Transverse colon (tissue), 4 donors: Measurements from ENCODE around the gene UBLCP1. TPM values are rescaled to one million over a fixed set of nuclear protein-coding genes. Genes with fewer than 3 reads are reported as not detected.

Experiments used
- DNase-seq: peaks from one replicate; pipeline ENCODE4 v3.0.0-alpha.2; 2019
- H3K27ac ChIP-seq, 4 donors: fragments of 200-600 bp; sonication (generic); 2 replicates each; pipeline ENCODE4 v1.5.1; 2016 to 2018; ENCODE audit warnings: inconsistent platforms in 4 of 4
- H3K27me3 ChIP-seq: fragments of 200-600 bp; sonication (generic); 2 replicates; pipeline ENCODE4 v1.5.1; 2017; ENCODE audit warnings: inconsistent platforms
- H3K36me3 ChIP-seq, 4 donors: fragments of 200-600 bp; sonication (generic); 2 replicates each; pipeline ENCODE4 v1.5.1; 2017 to 2019; ENCODE audit warnings: inconsistent platforms in 4 of 4
- H3K4me1 ChIP-seq, 4 donors: fragments of 200-600 bp; sonication (generic); 2 replicates each; pipeline ENCODE4 v1.5.1; 2017 to 2020; ENCODE audit warnings: inconsistent platforms in 4 of 4
- H3K4me3 ChIP-seq, 4 donors: fragments of 200-600 bp; sonication (generic); 1 replicate in 1 of 4; 2 replicates in 3 of 4; pipeline versions ENCODE4 v1.5.1 to v1.6.1; 2017 to 2019; ENCODE audit warnings: inconsistent platforms in 4 of 4
- H3K9me3 ChIP-seq, 2 donors: fragments of 200-600 bp; sonication (generic); 2 replicates each; pipeline ENCODE4 v1.5.1; 2017 to 2019; ENCODE audit warnings: inconsistent platforms in 2 of 2
- EP300 ChIP-seq: sonication (generic); formaldehyde crosslinking; IDR thresholded peaks from one replicate; pipeline ENCODE4 v1.6.1; 2017; ENCODE audit warnings: antibody characterized with exemption, low read depth
- POLR2A ChIP-seq: fragments of 450-650 bp; IDR thresholded peaks from one replicate; pipeline ENCODE4 v1.6.1; 2016; ENCODE audit warnings: antibody characterized with exemption, mild to moderate bottlenecking, moderate library complexity
- POLR2AphosphoS5 ChIP-seq, 3 donors: sonication (generic); formaldehyde crosslinking; IDR thresholded peaks; one replicate each; pipeline ENCODE4 v1.6.1; 2016; ENCODE audit warnings: antibody characterized with exemption in 3 of 3
- WGBS, 2 donors: methylation state at CpG; one replicate each; pipeline ENCODE4 v1.1.5; 2018; ENCODE audit warnings: low coverage in 1 of 2; 5-methylcytosine and 5-hydroxymethylcytosine counted together
- in situ Hi-C, 4 donors: fragments of 200-750 bp; cut with MboI; loops; one replicate each; pipeline versions ENCODE4 v1.15.0 to v1.15.1; 2017; ENCODE audit warnings: low sequenced_read_pairs in 3 of 4, low pct_ligation_motif_present in 1 of 4, low pct_unique_long_range_greater_than_20kb in 1 of 4
- intact Hi-C: fragments of 100-400 bp; cut with DNase I; formaldehyde crosslinking; loops from one replicate; pipeline ENCODE4 v1.15.1; 2023; ENCODE audit warnings: low total_unique reads
- total RNA-seq, 4 donors: library from RNA; depleted of rRNA; stranded (reverse); fragments of >200 nt; gene quantifications; one replicate each; pipeline ENCODE4 v1.1.0, GENCODE V29; 2016
- TF ChIP-seq, protein P1 (sequence below), 5 experiments: fragments of 200-600 bp in 3 of 5; fragments of 450-650 bp in 2 of 5; sonication (generic) in 3 of 5; IDR thresholded peaks; 1 replicate in 2 of 5; 2 replicates in 3 of 5; pipeline ENCODE4 v1.5.1; 2016 to 2017; ENCODE audit warnings: antibody characterized with exemption in 5 of 5, inconsistent platforms in 3 of 5, mild to moderate bottlenecking in 2 of 5, moderate library complexity in 1 of 5

Gene UBLCP1, protein sequence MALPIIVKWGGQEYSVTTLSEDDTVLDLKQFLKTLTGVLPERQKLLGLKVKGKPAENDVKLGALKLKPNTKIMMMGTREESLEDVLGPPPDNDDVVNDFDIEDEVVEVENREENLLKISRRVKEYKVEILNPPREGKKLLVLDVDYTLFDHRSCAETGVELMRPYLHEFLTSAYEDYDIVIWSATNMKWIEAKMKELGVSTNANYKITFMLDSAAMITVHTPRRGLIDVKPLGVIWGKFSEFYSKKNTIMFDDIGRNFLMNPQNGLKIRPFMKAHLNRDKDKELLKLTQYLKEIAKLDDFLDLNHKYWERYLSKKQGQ
- 10 to 100 TPM in 1 of 4 donors, 1 to 10 TPM in 3; 2.2 to 15.2 (median 8.8) TPM for total RNA-seq

DNA sequence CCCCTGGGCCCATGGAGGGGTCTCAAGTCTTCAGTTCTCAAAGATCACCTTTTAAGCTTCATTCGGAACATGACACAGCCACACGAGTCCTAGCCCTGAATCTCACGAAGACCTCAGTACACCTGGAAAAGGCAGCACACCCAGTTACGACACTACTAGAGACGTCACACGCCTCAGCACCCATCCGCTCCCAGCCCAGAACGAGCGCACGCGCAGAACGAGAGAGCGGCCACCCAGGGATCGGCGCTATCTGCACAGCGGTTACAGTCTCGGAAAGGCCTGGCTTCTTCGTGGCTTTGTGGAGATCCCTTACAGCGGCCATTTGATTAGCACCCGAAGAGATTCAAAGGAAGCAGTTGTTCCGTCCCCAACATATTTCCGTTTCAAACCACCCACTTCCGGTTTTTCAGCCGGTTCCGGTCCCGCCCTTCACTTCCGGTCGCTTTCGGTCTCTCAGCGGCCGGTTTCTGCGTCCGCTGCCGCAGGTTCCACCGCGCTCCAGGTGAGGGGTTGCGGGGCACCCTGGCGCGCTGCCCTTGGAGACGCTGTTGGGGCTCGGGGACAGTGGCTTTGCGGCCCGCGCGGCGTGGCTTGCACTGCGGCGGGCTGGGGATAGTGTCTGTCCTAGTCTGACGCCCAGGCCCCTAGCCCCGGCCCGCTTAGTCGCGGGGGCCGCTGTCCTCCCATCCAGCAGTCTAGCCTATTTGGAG lies at the start of gene UBLCP1:
UBLCP1 (plus strand) TSS at position 432 of the 710 bp plus-strand sequence. CDS start 5,626 bp downstream, outside the sequence.
- Histone ChIP-seq H3K27me3 (no peaks in the 10 kb centered on the region), H3K9me3 (no peaks in the 10 kb centered on the region), H3K4me1 (peaks cover 5 to 22% (median 12%) of the 10 kb centered on the region in 4 donors), H3K4me3 (peak within 1 kb of the TSS; percentile 77 to 97 (median 92)), H3K27ac (peak within 1 kb of the TSS; percentile 86 to 93 (median 90)), H3K36me3 (no peaks in the 10 kb centered on the region)
- in situ Hi-C loops (loop anchor here in 2 of 4 donors (10.0 to 25.0 kb wide), 2 partner anchors 101 to 108 kb away; no protein-coding TSS in a partner anchor), intact Hi-C loops (loop anchor here (5.0 to 10.0 kb wide), 2 partner anchors 56 to 108 kb away; partner anchors contain the start of gene RNF145)
- 0 to 1% methylated on average over 2 to 54 of the region's 54 CpGs for WGBS, 2 donors
- peak; percentile 44 for TF ChIP-seq POLR2A
- TF ChIP-seq EP300, result no peak
- peak in 2 of 3 donors; percentile 74 to 79 for TF ChIP-seq POLR2AphosphoS5 (IDR thresholded peaks at IDR 0.05)
- TF ChIP-seq, protein P1, sequence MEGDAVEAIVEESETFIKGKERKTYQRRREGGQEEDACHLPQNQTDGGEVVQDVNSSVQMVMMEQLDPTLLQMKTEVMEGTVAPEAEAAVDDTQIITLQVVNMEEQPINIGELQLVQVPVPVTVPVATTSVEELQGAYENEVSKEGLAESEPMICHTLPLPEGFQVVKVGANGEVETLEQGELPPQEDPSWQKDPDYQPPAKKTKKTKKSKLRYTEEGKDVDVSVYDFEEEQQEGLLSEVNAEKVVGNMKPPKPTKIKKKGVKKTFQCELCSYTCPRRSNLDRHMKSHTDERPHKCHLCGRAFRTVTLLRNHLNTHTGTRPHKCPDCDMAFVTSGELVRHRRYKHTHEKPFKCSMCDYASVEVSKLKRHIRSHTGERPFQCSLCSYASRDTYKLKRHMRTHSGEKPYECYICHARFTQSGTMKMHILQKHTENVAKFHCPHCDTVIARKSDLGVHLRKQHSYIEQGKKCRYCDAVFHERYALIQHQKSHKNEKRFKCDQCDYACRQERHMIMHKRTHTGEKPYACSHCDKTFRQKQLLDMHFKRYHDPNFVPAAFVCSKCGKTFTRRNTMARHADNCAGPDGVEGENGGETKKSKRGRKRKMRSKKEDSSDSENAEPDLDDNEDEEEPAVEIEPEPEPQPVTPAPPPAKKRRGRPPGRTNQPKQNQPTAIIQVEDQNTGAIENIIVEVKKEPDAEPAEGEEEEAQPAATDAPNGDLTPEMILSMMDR (IDR thresholded peaks at IDR 0.05), result no peak
- peak; percentile 85 for DNase-seq

DNA sequence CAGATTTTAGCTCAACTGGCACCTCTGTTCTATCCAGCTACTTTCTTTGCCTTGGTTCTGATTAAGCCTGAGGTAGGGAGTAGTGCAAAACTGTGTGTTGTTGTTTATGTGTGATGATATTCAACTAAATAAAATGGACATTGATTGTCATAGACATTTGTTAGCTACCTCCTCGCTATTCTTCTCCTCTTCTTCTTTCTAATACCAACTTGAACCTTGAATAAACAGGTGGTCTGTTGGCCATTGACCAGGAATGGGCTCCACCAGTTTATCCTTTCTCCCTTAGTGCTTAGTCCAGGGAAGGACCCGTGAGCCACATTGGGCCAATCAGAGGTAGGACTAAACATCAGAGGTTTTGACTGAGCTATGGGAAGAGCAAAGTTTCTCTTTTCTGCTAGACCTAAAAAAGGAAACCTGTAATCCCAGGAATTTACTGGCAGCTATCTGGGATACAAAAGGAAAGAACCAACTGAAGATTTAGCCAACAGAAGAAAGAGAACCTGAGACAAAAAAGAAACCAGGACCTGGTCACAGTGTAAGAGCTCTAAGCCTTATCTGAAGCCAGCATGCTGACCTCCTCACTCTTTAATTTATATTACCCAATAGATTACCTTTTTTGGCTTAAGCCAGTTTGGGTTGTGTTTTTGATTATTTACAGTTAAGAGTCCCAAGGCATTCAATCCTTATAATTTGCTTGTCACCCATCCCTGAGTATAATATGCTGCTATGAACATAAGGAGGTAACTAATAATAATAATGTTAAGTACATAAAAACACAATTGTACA lies 48.4 kb upstream of the UBLCP1 start:
- no peak for DNase-seq
- Histone ChIP-seq H3K36me3 (no peaks in the 10 kb centered on the region), H3K4me1 (peaks cover 0 to 26% (median 22%) of the 10 kb centered on the region in 4 donors), H3K4me3 (no peak overlapping the region), H3K27me3 (no peaks in the 10 kb centered on the region), H3K27ac (no peak overlapping the region), H3K9me3 (no peaks in the 10 kb centered on the region)
- intact Hi-C loops, result no loop called here
- in situ Hi-C loops, result no loop called here
- TF ChIP-seq POLR2A (no peak), POLR2AphosphoS5 (IDR thresholded peaks at IDR 0.05) (no peak), EP300 (no peak)
- TF ChIP-seq, protein P1 (IDR thresholded peaks at IDR 0.05), result no peak
- WGBS, 2 donors, result 82 to 94% methylated on average over 2 of the region's 2 CpGs

DNA sequence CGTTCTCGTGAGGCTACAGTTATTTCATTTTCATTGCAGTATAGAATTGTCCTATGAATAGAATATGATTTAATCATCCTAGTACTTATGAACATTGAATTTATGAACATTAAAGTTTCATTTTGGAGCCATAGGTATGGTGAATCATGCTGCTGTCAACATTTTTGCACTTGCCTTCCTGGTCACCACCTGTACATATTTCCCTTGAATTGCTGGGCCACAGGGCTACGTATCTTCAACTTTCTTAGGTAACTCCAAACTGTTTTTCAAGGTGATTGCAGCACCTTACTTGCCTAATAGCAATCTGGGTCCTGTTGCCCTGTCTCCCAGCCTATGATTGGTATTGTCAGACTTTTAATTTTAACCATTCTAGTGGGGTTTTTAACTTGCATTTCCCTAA lies 47.2 kb upstream of the UBLCP1 start:
- H3K4me3 ChIP-seq, result no peak overlapping the region
- no peaks in the 10 kb centered on the region for H3K36me3 ChIP-seq
- WGBS, 2 donors, result 89 to 100% methylated on average over 3 of the region's 3 CpGs
- no peak for DNase-seq
- H3K9me3 ChIP-seq, result no peaks in the 10 kb centered on the region
- H3K27ac ChIP-seq, result no peak overlapping the region
- in situ Hi-C loops, result no loop called here
- H3K4me1 ChIP-seq, result peaks cover 0 to 15% (median 11%) of the 10 kb centered on the region in 4 donors
- TF ChIP-seq POLR2A (no peak), POLR2AphosphoS5 (IDR thresholded peaks at IDR 0.05) (no peak), EP300 (no peak)
- TF ChIP-seq, protein P1 (IDR thresholded peaks at IDR 0.05), result no peak
- intact Hi-C loops, result no loop called here
- H3K27me3 ChIP-seq, result no peaks in the 10 kb centered on the region
